Activated CD4-positive, alpha-beta T cell treated with anti-CD3 and anti-CD28 coated beads, Interleukin-2, Interleukin-4, amounts not matched to agents 100 ng/mL and 50 ng/mL, durations not matched to agents 16 hours and 8 hours (primary cell): ENCODE results near the gene SHFL.
A peak's percentile ranks its signal among the peaks of the same experiment; 100 is the strongest.

ENCODE experiments used
- DNase-seq: peaks from one replicate; pipeline ENCODE4 v3.0.0-alpha.2; 2020; ENCODE audit warnings: low spot score

SHFL gene

GRCh38 chr19:10109528-10109927 lies 23.4 kb downstream of the SHFL start:
- DNase-seq = no peak

DNA sequence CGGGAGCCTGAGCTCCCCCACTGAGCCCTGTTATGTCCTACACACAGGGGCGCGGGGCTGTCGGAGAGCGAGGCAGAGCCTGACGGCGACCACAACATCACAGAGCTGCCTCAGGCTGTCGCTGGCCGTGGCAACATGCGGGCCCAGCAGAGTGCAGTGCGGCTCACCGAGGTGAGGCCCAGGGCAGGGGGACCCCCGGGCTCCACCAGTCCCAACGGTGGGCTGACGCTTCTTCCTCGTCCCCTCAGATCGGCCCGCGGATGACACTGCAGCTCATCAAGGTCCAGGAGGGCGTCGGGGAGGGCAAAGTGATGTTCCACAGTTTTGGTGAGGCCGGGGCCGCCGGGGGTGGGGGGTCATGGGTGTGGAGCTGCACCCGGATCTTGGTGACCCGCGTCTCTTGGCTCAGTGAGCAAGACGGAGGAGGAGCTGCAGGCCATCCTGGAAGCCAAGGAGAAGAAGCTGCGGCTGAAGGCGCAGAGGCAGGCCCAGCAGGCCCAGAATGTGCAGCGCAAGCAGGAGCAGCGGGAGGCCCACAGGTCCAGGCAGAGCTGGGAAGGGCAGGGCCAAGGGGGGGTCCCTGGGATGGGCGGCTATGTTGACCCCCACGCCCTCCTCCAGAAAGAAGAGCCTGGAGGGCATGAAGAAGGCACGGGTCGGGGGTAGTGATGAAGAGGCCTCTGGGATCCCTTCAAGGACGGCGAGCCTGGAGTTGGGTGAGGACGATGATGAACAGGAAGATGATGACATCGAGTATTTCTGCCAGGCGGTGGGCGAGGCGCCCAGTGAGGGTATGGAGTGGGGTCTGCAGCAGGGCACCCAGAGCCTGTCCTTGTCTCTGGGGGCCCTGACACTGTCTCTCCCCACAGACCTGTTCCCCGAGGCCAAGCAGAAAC lies 24.2 kb downstream of the SHFL start:
- no peak for DNase-seq

- DNase-seq = no peak
Measured at GRCh38 chr19:10110972-10111317, 24.8 kb downstream of the SHFL start.

DNA sequence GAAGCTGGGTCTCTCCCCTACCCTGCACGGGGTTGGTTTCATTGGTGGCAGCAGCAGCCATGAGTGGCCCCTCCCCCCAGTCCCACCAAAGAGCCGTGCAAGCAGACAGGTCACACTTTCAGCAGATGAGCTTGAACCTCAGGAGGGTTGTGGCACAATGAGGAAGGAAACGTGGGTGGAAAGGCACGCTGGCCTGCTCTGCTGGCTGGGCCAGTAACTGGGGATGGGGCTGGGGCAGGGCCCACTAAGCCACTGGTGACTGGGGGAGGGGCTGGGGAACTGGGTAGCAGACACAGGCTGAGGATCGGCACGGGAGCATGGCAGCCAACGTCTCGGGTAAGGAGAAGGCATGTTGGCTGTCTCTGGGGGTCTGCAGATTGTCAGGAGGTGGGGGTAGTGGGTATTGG lies 25.3 kb downstream of the SHFL start, which contains the start of gene P2RY11:
Gene P2RY11 (plus strand): TSS at position 289 of the 407 bp plus-strand sequence. CDS start 29 bp downstream, at position 318.
- DNase-seq = peak; percentile 65

GRCh38 chr19:10112037-10112761 lies 26.1 kb downstream of the SHFL start:
- DNase-seq = peak; percentile 70

GRCh38 chr19:10112895-10113591 lies 26.9 kb downstream of the SHFL start:
- peak; percentile 78 for DNase-seq

GRCh38 chr19:10113592-10113963 lies 27.5 kb downstream of the SHFL start:
- no peak for DNase-seq

GRCh38 chr19:10113964-10114650 lies 28.0 kb downstream of the SHFL start:
- no peak for DNase-seq

- DNase-seq = no peak
Measured at GRCh38 chr19:10114651-10115391, 28.7 kb downstream of the SHFL start.

- DNase-seq = no peak
Measured at GRCh38 chr19:10115392-10116084, 29.4 kb downstream of the SHFL start.

DNA sequence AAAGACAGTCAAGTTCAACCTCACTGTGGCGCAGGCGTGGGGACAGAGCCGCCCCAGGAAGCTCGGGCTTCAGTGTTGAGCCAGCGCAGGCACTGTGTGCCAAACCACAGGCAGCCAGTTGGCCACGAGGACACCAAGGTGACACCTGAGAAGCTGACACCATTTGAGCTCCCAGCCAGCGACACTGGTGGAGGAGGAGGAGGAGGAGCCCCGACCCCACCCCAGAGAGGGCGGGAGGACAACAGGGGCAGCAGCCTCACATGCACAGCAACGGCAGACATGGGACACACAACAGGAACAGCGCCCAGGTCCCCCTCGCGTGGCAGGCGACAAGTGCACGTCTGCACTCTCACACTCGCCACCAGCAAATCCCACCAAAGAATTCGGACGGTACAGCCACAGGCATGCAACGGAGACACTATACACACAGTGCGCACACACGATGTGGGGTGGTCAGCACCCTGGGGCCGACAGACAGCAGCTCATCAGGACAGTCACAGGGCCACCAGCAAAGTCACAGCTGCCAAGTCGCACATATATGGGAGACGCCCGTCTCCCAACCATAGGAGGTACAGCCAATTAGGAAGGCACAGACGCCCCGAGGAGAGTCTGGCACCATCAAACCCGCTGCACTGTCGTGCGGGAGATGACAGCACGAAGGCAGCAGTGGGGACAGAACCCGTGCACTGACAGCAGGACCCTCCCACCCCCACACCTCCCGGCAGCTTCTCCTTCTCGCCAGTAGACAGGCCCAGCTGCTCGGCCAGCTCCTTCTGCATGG lies 30.2 kb downstream of the SHFL start:
- DNase-seq = no peak

GRCh38 chr19:10116866-10117616 lies 30.9 kb downstream of the SHFL start:
- no peak for DNase-seq

GRCh38 chr19:10118960-10119359 lies 32.8 kb downstream of the SHFL start:
- no peak for DNase-seq

- no peak for DNase-seq
Measured at GRCh38 chr19:10120538-10121189, 34.5 kb downstream of the SHFL start.

DNA sequence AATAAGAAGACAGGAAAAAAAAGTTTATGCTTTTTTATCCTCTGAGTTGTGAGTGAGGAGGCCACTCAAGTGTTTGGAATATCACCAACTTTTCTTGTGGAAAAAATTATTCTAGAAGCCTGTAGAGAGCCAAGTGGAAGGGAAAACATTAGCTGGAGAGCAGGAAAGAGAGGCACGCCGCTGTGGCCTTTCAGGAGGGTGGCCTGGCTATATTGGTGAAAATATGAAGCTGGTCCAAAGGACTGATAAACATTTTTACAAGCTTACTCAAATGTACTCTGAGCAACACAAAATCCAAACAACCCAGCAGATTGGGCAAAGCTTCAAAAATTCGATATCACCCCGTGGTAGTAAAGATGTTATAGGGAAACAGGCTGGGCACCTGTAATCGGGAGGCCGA lies 35.9 kb downstream of the SHFL start:
- DNase-seq = no peak

DNA sequence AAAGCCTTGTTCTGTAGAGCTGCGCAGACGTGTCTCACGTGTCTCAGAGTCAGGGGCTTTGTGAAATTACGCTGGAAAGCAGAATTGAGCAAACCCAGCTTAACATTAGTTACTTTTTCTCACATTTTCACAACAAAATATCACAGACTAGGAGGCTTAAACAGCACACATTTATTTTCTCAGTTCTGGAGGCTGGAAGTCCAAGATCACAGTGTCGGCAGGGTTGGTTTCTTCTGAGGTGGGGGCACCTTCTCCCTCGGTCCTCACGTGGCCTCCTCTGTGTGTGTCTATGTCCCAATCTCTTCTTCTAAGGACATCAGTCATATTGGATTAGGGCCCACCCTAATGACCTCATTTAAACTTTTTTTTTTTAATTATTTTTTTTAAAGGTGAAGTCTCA lies 38.3 kb downstream of the SHFL start:
- no peak for DNase-seq

GRCh38 chr19:10126213-10126639 lies 40.1 kb downstream of the SHFL start:
- DNase-seq = no peak

- no peak for DNase-seq
Measured at GRCh38 chr19:10132905-10133304, 46.8 kb downstream of the SHFL start.

DNA sequence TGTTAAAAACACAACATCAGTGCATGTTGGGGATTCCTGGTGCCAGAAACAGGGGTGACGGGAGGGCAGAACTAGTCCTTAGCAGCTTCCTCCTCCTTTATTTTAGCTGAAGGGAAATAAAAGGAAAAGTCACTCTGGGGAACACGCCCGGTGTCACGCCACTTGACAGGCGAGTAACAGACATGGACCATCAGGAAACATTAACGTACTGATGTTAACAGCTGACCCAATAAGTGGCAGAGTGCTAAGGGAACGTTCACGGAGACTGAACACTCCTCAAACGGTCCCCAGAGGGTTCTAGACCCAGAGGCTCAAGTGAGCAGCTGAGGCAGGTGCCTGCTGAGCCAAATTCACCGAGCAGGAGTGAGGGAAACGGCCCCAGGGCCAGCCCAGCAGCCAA lies 47.5 kb downstream of the SHFL start:
- no peak for DNase-seq
